Upper lobe of right lung (tissue), 1 donor: ENCODE data around the gene ASTE1. TPM values are rescaled to one million over a fixed set of nuclear protein-coding genes. Genes with fewer than 3 reads are reported as not detected.

Experiments
- ATAC-seq: fragments of 200-7000 bp; cut with Tn5 transposase; one replicate; pipeline ENCODE4 v1.9.1; 2020; ENCODE audit warnings: mild to moderate bottlenecking, moderate library complexity
- DNase-seq: peaks from one replicate; pipeline ENCODE4 v3.0.0-alpha.2; 2020
- H3K27ac ChIP-seq: fragments of 200-600 bp; one replicate; pipeline ENCODE4 v1.8.0; 2022
- H3K27me3 ChIP-seq: fragments of 200-600 bp; one replicate; pipeline ENCODE4 v1.8.0; 2022; ENCODE audit warnings: mild to moderate bottlenecking
- H3K36me3 ChIP-seq: fragments of 200-600 bp; one replicate; pipeline ENCODE4 v1.8.0; 2022
- H3K4me1 ChIP-seq: fragments of 200-600 bp; one replicate; pipeline ENCODE4 v1.8.0; 2022
- H3K4me3 ChIP-seq: fragments of 200-600 bp; one replicate; pipeline ENCODE4 v1.8.0; 2022; ENCODE audit warnings: mild to moderate bottlenecking
- H3K9me3 ChIP-seq: fragments of 200-600 bp; one replicate; pipeline ENCODE4 v1.8.0; 2022
- intact Hi-C: fragments of 100-400 bp; cut with DNase I; formaldehyde crosslinking; loops from one replicate; pipeline ENCODE4 v1.11.0; 2022
- total RNA-seq: library from RNA; stranded (reverse); fragmentation: NEBNext Ultra II Directional; extraction: Animal tissue kit (Norgen Biotek cat#: 25700); gene quantifications from one replicate; pipeline ENCODE4 v1.2.1, GENCODE V29; 2021
- TF ChIP-seq, protein P1 (sequence below): fragments of 200-600 bp; IDR thresholded peaks from one replicate; pipeline ENCODE4 v1.8.0; 2022; ENCODE audit warnings: antibody characterized with exemption
- donor health status: DM: no; HTN: yes; CAD: no; lungs with severe emphysema.

The ASTE1 gene
- total RNA-seq, 1 donor from 2014 or later = 8.8 TPM

DNA sequence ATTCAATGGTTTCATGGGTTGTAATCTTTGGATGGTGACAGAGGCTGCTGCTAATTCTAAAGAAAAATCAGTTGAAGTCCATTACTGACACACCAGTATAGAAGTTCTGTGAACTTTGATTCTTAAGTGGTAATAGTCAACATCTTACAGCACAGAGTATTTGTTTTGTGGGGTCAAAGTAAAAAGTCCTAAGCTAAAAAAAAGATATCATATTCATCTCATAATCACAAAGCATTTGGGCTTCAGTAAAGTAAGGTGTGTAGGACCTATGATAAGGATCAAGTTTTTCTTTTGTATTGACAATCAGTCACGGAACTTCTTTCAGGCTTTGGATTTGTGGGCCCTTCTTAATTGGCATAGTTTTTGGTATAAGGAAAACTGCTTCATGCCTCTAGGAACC is 1.1 kb downstream of the ASTE1 start:
- peak overlapping the region; percentile 76 for H3K4me3 ChIP-seq
- H3K4me1 ChIP-seq = peaks cover 38% of the 10 kb centered on the region
- H3K36me3 ChIP-seq = peaks cover 10% of the 10 kb centered on the region
- intact Hi-C loops = no loop called here
- no peak for ATAC-seq
- H3K9me3 ChIP-seq = no peaks in the 10 kb centered on the region
- H3K27me3 ChIP-seq = no peaks in the 10 kb centered on the region
- TF ChIP-seq, protein P1, sequence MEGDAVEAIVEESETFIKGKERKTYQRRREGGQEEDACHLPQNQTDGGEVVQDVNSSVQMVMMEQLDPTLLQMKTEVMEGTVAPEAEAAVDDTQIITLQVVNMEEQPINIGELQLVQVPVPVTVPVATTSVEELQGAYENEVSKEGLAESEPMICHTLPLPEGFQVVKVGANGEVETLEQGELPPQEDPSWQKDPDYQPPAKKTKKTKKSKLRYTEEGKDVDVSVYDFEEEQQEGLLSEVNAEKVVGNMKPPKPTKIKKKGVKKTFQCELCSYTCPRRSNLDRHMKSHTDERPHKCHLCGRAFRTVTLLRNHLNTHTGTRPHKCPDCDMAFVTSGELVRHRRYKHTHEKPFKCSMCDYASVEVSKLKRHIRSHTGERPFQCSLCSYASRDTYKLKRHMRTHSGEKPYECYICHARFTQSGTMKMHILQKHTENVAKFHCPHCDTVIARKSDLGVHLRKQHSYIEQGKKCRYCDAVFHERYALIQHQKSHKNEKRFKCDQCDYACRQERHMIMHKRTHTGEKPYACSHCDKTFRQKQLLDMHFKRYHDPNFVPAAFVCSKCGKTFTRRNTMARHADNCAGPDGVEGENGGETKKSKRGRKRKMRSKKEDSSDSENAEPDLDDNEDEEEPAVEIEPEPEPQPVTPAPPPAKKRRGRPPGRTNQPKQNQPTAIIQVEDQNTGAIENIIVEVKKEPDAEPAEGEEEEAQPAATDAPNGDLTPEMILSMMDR = no peak
- no peak for DNase-seq
- H3K27ac ChIP-seq = no peak overlapping the region

DNA sequence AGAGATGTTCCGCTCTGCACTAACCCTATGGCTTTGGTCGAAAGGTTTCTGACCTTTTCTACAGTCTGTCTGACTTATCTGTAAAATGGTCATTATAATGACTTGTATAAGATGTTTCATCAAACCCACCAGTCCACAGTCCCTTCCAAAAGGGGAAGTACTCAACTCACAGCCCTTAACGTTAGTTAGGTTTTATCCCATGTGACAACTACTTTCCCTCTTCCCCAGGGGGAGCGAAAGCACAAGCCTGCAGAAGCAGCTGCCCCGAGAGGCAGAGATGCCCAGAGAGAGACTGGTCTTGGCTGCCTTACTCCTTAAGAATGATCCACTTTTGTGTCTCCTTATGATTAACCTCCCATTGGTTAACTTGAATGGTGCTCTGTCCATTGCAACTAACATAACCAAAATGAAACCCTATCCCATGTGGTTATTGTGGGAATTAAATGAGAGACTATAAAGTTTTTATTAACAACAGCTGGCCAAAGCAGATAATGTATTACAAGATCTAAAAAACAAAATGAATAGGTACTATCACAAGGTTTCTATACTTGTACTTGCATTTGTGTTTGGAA is 6.4 kb downstream of the ASTE1 start:
- TF ChIP-seq, protein P1 = no peak
- peaks cover 47% of the 10 kb centered on the region for H3K36me3 ChIP-seq
- intact Hi-C loops = no loop called here
- ATAC-seq (peak; percentile 77), DNase-seq (no peak)
- H3K27ac ChIP-seq = no peak overlapping the region
- no peaks in the 10 kb centered on the region for H3K27me3 ChIP-seq
- H3K4me1 ChIP-seq = peaks cover 33% of the 10 kb centered on the region
- H3K9me3 ChIP-seq = no peaks in the 10 kb centered on the region
- no peak overlapping the region for H3K4me3 ChIP-seq

DNA sequence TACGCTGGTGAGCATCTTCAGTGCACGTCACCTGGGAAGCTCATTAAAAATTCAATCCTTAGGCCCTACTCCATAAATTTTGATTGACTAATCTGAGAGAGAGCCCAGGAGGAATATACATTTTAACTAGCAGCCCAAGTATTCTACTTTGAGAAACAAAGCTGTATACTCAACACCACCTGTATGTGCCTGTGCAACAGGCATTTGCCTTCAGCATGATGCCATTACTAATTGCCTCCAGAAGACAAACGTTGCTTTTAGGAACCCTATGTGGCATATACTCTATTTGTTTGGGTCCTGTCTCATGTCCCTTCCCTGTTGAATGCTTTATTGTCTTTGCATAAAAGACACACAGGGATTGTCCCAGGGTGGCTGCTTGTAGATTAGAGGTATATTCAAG is 7.7 kb downstream of the ASTE1 start:
- intact Hi-C loops = no loop called here
- no peak overlapping the region for H3K4me3 ChIP-seq
- H3K9me3 ChIP-seq = no peaks in the 10 kb centered on the region
- H3K4me1 ChIP-seq = peaks cover 25% of the 10 kb centered on the region
- ATAC-seq (no peak), DNase-seq (no peak)
- no peak overlapping the region for H3K27ac ChIP-seq
- TF ChIP-seq, protein P1 = no peak
- peaks cover 54% of the 10 kb centered on the region for H3K36me3 ChIP-seq
- no peaks in the 10 kb centered on the region for H3K27me3 ChIP-seq

DNA sequence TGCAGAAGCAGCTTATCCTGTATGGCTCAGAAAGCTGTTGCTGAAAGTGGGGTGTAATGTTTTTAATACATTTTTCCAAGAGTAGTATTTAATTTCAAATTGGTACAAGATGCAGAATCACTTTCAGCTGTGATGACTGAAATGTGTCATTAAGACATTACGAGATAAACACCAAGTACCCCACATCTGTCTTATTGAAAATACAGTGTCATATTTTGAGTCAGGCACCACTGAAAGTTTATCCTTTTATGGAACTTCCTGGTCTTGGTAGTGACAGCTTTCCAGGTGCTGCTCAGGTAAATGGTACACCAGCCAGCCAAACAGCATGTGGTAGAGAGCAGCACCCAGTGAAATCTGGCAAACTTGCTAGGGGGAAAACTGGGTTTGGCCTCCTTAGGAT is 16.9 kb downstream of the ASTE1 start:
- TF ChIP-seq, protein P1 = no peak

DNA sequence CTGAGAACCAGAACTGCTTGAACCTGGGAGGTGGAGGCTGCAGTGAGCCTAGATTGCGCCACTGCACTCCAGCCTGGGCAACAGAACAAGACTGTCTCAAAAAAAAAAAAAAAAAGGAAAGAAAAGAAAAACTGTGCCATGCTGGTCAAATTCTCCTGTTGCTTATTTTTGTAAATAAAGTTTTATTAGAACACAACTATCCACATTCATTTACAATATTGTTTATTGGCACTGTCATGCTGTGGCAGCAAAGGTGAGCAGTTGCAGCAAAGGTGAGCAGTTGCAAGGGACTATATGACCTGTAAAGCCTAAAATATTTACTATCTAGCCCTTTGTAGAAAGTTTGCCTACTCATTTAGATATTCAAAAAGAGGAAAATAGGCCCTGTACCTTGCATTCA is 18.3 kb downstream of the ASTE1 start:
- intact Hi-C loops = no loop called here
- peaks cover 44% of the 10 kb centered on the region for H3K36me3 ChIP-seq

More for the DNA sequence above, 16.9 kb downstream of the ASTE1 start:
- Histone ChIP-seq H3K4me1 (no peaks in the 10 kb centered on the region), H3K9me3 (no peaks in the 10 kb centered on the region), H3K27ac (no peak overlapping the region), H3K36me3 (peaks cover 58% of the 10 kb centered on the region), H3K27me3 (no peaks in the 10 kb centered on the region), H3K4me3 (no peak overlapping the region)
- DNase-seq (no peak), ATAC-seq (no peak)
- intact Hi-C loops = no loop called here

More for the DNA sequence above, 18.3 kb downstream of the ASTE1 start:
- Histone ChIP-seq H3K4me1 (no peaks in the 10 kb centered on the region), H3K9me3 (no peaks in the 10 kb centered on the region), H3K27me3 (no peaks in the 10 kb centered on the region), H3K27ac (no peak overlapping the region), H3K4me3 (no peak overlapping the region)
- ATAC-seq (no peak), DNase-seq (no peak)
- TF ChIP-seq, protein P1 = no peak
